COLO668 (cell line): ENCODE data around the gene CYP26B1.
A peak's percentile ranks its signal among the peaks of the same experiment; 100 is the strongest.

Experiments
- DNase-seq: peaks from one replicate; lab custom pipeline; 2025; ENCODE audit not compliant: unreplicated experiment; lab: John Stamatoyannopoulos, UW

Gene CYP26B1

GRCh38 chr2:72142570-72143440, 4.9 kb downstream of the CYP26B1 start:
- peak; percentile 35 for DNase-seq

DNA sequence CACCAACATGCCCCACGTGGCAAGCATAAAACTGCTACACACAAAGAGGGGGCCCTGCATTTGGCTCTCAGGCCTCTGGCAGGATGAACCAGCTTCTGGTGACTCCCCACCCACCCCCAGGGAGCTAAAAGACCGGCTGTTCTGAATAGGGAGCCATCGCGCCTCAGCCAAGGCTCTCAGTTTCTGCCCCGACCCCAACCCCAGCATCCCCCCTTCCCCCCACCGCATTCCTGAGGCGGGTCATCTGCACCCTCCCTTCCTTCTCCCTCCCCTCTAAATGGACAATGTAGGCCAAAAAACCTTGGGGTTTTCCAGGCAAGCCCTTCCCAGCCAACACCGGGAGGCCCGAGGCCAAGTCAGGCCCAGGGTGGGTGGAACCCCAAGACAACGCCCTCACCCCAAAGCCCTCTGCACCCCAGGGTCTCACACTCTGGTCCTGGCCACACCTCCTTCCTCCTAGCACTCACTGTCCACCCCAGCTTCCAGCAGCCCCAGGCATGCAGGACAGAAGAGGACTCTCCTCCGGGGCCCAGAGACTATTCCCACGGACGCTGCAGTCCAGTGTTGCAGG, 5.7 kb downstream of the CYP26B1 start:
- no peak for DNase-seq

DNA sequence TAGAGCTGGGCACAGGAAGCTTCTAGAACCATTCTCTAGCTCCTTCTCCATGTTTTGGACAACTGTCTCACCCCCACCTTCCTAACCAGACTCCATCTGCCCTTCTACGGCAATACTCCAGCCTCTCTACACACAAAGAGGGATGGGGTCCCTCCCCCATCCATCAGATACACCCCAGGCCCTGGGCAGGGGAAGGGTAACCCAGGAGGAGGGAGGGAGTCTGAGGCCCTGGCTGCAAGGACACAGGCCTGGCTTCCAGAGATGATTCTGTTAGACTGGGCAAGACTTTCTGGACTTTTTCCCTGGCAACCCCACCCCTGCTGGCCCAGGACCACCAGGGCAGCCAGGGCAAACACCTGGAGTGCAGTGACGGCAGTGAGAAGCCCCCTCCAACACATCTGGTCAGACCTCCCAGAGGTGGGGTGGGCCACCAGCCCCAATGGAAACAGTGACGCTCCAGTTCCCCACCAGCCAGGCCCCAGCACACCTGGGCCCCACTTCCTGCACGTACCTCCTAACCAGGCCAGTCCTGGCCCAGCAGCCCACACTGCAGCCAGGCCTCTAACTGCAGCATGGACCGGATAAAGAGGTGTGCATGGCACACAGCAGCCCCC, 6.5 kb downstream of the CYP26B1 start:
- DNase-seq = no peak

DNA sequence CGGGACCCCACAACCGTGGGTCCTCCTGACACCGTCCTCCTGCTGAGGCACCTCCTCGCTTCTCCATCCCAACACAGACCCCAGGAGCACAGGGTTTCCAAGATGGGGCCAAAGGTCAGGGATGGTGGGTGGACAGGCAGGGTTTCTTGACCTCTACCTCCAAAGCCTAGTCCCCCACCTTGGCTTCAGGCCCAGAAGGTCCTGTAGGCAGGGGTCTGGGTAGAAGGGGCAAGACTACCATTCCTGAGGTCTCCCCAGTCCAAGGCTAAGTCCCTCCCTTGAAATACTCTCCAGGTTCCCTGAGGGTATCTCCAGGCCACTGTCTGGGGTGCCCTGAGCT, 7.1 kb downstream of the CYP26B1 start:
- no peak for DNase-seq

DNA sequence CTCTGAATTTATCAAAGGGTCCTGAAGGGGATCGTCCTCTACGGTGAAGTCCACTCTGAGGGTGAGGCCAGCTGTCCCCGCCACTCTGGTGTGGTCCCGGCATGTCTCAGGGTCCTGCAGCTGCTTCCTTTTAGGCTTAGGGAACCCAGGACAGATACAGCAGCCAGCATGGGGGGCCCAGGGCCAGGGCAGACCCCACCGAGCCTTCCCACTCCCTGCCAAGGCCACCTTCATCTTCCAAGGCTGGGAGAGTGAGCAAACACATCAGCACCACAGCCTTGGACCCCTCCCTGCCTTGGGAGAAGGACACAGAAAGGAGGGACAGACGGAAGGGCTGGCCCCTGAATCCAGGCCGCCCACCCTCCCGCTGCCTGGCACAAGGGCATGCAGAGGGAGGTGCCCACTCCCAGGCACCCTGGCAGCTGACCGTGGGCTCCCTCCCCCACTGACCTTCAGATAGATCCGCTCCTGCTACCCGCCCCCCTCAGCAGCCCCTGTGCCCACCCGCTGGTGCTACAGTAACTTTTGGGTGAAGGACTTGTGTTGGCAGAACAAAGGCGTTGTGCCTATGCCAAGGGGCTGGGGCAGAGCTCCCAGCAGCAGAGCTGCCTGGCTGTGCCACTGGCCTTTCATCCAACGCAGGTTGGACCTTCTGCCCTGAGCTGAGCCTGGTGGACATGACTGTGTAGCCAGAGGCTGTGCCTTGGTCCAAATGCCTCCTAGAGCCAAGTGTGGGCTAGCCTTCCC, 7.6 kb downstream of the CYP26B1 start:
- DNase-seq = no peak

GRCh38 chr2:72139471-72139873, 8.2 kb downstream of the CYP26B1 start:
- no peak for DNase-seq

DNA sequence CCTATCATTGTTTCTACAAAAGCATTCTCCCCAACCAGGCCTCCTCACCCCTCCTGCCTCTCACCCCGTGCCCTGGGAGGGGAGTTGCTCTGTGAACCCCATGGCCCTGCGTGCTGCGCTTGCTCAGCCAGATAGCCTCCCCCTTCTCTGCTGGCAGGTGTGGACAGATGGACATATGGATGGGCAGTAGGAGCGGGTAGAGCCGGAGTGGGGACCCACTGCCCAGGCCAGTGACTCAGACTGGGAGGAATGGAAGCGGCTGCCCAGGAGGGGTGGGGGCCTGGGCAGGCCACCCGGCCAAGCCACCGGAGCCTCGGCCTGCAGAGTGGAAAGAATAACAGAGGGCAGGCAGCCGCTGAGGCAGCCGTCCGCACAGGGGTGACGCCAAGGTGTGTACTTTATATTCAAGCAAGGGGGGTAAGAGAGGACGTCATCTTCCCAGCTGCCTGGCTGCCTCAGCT, 8.7 kb downstream of the CYP26B1 start:
- DNase-seq = no peak

DNA sequence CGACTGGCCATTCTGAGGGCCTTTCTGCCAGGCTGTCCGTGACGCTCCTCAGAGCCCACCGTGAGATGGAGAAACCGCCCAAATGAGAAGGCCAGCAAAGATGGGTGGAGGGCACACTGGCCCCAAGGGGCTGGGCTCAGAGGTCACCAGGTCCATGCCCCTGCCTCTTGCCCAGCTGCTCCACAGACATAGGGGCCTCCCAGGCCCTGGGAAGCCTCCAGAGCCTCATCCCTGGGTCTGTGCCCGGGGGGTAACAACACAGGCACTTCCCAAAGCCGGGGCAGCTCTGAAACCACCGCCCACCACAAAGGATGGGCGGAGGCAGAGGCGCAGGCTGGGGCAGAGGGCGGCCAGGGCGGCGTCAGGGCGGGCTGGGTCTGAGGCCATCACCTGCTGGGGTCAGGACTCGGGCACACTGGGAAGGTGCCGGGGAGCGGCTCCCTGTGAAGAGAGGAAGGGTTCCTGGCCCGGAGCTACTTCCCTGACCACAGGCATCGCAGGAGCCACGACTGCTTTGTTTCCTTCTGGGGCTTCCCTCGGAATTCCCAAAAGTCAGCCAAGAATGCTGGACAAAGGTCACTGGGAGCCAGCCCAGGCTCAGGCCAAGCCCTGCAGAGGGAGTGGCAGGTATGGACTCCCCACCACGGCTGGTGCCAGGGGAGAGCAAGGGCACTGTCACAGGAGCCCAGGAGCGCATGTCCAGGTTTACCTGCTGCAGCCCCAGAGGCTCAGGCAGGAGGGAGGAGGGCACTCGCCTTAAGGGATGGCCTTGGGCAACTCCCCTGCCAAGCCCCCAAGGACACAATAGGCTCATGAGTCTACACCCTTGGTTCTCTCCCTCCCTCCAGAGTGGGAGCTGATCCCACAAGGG, 9.4 kb downstream of the CYP26B1 start:
- DNase-seq = no peak

- peak; percentile 64 for DNase-seq
Observed at GRCh38 chr2:72137498-72138010, 10.1 kb downstream of the CYP26B1 start.

DNA sequence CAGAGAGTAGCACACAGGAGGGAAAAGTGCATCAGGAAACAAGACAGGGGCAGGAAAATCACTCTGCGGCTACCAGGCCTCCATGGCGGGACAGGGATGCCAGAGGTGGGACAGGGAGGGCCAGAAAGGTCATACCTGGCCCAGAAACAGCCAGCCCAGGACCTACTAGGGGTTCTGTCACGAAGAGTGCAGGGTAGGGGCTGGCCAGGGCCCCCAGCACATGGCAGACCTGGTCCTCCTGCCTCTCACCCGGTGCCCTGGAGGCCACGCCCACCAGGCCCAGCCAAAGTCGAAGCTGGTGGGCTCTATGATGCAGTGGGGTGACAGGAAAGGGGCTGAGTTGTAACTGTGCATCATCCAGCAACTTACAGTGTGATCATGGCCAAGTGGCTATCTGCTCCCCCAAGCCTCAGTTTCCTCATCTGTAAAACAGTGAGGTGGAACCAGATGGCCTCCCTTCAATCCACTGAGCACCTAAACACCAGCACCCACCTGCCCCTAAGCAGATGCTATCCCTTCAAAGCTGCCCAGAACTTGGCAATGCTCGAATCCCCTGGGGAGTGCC, 10.6 kb downstream of the CYP26B1 start:
- no peak for DNase-seq

DNA sequence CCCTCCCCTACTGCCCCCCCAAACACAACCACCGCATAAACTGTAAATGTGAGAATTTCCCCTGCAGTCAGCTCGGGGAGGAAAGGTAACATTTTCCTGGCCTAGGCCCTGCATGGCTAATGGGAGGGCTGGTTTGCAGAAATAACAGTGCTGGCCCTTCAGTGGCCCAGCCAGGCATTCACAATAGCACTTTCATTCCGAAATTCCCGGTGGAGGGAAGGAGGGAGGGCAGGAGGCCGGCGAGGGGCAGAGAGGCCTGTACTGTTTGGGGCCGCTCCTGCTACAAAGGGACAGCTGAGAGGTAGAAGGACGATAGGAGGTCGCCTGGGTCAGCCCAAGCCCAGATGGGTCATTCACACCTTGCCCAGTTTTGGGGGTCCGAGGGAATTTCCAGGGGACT, 11.3 kb downstream of the CYP26B1 start:
- no peak for DNase-seq

DNA sequence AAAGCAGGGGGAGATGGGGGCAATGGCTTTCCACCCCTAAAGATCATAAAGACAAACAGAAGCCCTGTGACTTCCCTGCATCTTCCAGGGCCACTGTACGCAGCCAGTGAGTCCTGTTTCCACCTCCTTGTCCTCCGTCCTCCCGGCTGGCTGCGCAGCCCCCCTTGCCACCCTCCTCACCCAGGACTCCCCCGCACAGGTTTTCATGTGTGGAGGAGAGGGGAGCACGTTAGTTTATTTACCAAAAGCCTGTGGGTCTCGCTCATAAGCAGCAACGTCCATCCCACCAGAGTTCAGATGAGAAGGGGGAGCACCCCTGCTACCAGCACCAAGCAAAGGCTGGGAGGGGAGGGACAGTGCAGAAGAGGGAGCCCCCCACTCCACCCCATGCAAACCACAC, 11.7 kb downstream of the CYP26B1 start:
- DNase-seq = no peak

DNA sequence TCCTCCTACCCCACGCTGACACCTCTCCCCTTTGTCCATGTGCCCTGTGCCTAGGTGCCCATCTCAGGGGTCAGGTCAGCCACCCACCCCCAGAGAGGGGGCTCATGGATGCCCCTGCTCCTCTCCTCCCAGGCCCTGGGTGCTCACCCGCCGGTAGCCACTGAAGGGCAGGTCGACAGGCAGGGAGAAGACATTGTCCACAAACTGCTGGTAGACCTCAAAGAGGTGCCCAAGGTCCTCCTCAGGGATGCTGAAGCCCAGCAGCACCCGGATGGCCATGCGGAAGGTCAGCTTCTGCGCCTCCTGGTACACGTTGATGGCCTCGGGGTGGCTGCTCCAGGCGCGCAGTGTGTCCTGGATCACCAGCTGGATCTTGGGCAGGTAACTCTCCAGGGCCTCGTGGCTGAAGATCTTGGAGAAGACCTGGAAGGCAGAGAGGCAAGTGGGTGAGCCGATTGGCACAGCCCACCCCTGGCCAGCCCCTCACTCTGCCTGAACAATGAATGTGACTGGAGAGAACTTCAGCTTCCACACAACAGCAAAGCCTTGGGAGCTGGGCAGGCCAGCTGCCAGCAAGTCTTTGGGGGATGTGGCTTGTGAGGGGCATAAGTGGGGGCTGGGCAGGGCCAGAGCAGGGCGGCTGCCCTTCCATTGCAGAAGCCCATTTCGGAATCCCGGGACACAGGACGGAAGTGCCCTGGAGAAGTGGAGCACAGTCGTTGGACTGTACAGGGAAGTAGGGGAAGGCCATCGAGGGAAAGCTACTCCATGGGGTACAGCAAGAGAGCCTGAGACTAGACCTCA, 12.5 kb downstream of the CYP26B1 start:
- no peak for DNase-seq

- DNase-seq = no peak
Observed at GRCh38 chr2:72134408-72134996, 13.2 kb downstream of the CYP26B1 start.

GRCh38 chr2:72133721-72134407, 13.8 kb downstream of the CYP26B1 start:
- DNase-seq = no peak

GRCh38 chr2:72132981-72133720, 14.5 kb downstream of the CYP26B1 start:
- no peak for DNase-seq
